Erythroblast (primary cell): ENCODE results near the gene UNC93A.

Experiments used
- DNase-seq, 2 experiments: peaks; one replicate each; lab custom pipeline; 2025; lab: John Stamatoyannopoulos, UW
- GATA1 ChIP-seq: IDR thresholded peaks from 2 replicates; pipeline ENCODE4 v1.6.1; 2011; ENCODE audit warnings: low read depth, mild to moderate bottlenecking, control low read depth, low read length, moderate library complexity
- POLR2A ChIP-seq: IDR thresholded peaks from 2 replicates; pipeline ENCODE4 v1.6.1; 2011; ENCODE audit warnings: mild to moderate bottlenecking, low read length

Gene UNC93A

GRCh38 chr6:167295495-167296292, 4.6 kb downstream of the UNC93A start:
- no peak for DNase-seq
- TF ChIP-seq GATA1 (no peak), POLR2A (no peak)

- no peak for DNase-seq
- no peak for TF ChIP-seq GATA1
- TF ChIP-seq POLR2A = no peak
Observed at GRCh38 chr6:167296293-167296690, 5.2 kb downstream of the UNC93A start.

GRCh38 chr6:167296902-167297301, 5.8 kb downstream of the UNC93A start:
- DNase-seq = no peak
- TF ChIP-seq GATA1 (no peak), POLR2A (no peak)

- TF ChIP-seq POLR2A = no peak
- TF ChIP-seq GATA1 = no peak
- no peak for DNase-seq
Observed at GRCh38 chr6:167298127-167298526, 7.0 kb downstream of the UNC93A start.

GRCh38 chr6:167299641-167300308, 8.7 kb downstream of the UNC93A start:
- TF ChIP-seq POLR2A (no peak), GATA1 (no peak)
- DNase-seq = no peak

- TF ChIP-seq POLR2A = no peak
- TF ChIP-seq GATA1 = no peak
Observed at GRCh38 chr6:167300902-167301777, 10.0 kb downstream of the UNC93A start.

GRCh38 chr6:167302074-167302473, 11.0 kb downstream of the UNC93A start:
- no peak for DNase-seq
- TF ChIP-seq GATA1 (no peak), POLR2A (no peak)

More at GRCh38 chr6:167300902-167301777, 10.0 kb downstream of the UNC93A start:
- DNase-seq = no peak

GRCh38 chr6:167302796-167303195, 11.7 kb downstream of the UNC93A start:
- no peak for TF ChIP-seq POLR2A
- TF ChIP-seq GATA1 = no peak
- no peak for DNase-seq

- DNase-seq = no peak
Observed at GRCh38 chr6:167303675-167304625, 12.8 kb downstream of the UNC93A start.

GRCh38 chr6:167304912-167305311, 13.8 kb downstream of the UNC93A start:
- no peak for DNase-seq
- TF ChIP-seq POLR2A (no peak), GATA1 (no peak)

More at GRCh38 chr6:167303675-167304625, 12.8 kb downstream of the UNC93A start:
- TF ChIP-seq POLR2A (no peak), GATA1 (no peak)

GRCh38 chr6:167305796-167306195, 14.7 kb downstream of the UNC93A start:
- TF ChIP-seq GATA1 (no peak), POLR2A (no peak)
- no peak for DNase-seq

- DNase-seq = no peak
- TF ChIP-seq GATA1 (no peak), POLR2A (no peak)
Observed at GRCh38 chr6:167306401-167306998, 15.4 kb downstream of the UNC93A start.

GRCh38 chr6:167307342-167307955, 16.3 kb downstream of the UNC93A start:
- no peak for DNase-seq
- TF ChIP-seq GATA1 (no peak), POLR2A (no peak)
